Activated effector memory CD4-positive, alpha-beta T cell treated with Interleukin-2 at 50 U/mL for 16 hours (primary cell): ENCODE data around the gene NINJ1.

Experiments
- DNase-seq: peaks from one replicate; pipeline ENCODE4 v3.0.0-alpha.2; 2020

Gene NINJ1

GRCh38 chr9:93099551-93100275, 34.3 kb downstream of the NINJ1 start:
- no peak for DNase-seq

DNA sequence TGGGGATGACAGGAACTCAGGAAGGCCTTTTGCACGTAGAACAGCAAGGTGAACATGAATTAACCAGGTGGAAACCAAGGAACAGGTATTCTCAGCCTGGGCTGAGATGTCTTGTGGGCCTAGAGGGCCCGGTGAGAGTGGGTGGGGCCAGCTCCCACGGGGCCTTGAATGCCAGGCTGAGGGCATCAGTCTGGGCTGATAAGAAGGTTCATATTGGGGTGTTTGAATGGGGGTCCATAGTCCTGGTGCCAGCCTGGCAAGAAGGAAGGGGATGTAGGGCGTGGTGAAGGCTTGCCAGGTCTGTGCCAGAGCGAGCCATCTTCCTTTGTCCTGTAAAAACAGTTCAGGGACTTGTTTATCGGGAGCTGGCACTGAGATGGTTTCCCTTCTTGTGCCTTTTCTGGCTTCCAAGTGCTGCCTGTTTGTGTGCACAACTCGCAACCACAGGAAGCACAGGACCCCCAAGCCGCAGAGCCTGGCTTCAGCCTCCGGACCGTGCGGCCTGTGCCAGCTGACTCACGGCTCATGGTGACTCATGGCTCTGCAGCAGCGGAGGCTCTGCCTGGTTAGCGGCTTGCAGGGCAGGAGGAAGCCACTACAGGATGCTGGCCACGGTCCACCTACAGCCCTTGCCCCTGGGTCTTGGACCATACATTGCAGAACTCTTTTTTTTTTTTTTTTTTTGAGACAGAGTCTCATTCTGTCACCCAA, 35.7 kb downstream of the NINJ1 start:
- DNase-seq: peak; percentile 58

DNA sequence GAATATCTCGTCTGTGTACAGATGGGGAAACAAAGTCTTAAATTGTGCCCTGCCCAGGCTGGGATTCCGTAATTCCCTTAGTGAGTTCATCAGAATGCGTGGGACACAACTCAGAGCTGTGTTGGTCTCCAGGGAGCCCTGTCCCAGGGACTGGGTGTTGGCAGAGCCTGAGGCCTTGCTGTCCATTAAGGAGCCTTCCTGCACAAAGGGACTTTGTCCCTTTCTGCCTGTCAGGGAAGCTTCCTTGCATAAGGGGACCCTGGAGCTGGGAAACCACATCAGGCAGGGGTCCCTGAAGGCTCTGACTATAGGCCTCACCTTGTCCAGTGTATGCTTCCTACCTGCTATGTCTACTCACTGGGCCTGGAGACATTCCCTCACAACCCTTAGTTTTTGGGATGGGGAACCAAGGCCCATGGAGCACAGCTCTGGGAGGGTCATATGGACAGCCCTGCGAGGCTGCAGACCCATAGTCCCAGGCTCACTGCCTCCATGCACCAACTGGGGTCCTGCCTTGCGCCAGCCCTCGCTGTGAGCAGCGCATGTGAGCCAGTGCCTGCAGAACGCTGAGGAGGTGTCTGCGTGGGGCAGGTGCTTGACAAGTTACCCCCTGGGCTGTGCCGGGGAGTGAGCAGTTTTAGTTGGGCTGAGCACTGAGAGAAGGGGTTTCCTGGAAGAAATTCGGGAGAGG, 36.4 kb downstream of the NINJ1 start:
- no peak for DNase-seq

- DNase-seq: no peak
Observed at GRCh38 chr9:93096811-93097382, 37.2 kb downstream of the NINJ1 start.

GRCh38 chr9:93096131-93096802, 37.8 kb downstream of the NINJ1 start, which contains the start of gene CARD19:
TSS of gene CARD19 (plus strand) at chr9:93096217. CDS start at chr9:93096346, 129 bp downstream.
- peak; percentile 48 for DNase-seq

DNA sequence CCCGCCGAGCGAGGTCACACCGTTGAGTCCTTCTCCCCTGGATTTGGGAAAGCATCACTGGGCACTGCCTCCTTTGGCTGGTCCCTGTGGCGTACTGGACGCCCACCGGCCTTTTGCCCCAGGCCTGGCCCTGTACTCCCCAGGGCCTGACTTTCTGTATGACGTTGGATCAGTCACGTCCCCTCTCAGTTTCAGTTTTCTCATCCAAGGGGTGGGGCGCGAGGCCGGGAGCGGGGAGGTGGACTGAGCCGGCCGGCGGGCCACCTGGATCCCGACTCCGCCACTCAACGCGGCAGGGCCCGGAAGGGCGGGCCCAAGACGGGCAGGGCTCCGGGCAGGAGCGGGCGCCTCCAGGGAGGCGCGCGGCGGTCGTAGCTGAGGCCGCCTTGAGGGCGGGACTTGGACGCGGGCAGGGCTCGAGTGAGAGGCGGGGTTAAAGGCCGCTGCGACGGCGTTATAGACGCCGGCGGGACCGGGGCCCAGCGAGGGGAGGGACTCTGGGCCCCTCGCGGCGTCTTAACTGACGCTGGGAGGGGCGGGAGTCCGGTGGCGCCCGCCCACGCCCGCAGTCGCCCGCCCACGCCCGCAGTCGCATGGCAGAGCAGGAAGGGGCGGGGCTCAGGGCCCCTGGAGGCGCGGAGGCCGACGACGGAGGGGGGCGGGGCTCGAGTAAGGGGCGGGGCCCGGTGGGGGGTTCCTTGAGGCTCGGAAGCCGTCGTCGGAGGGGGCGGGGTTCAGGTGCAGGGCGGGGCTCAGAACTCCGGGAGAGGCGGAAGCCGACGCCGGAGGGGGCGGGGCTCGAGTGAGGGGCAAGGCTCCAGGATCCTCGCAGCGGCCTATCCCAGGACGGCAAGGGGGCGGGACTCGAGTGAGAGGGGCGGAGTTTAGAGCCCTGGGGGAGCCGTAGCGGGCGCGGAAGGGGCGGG, 38.6 kb downstream of the NINJ1 start:
- DNase-seq: peak; percentile 100

DNA sequence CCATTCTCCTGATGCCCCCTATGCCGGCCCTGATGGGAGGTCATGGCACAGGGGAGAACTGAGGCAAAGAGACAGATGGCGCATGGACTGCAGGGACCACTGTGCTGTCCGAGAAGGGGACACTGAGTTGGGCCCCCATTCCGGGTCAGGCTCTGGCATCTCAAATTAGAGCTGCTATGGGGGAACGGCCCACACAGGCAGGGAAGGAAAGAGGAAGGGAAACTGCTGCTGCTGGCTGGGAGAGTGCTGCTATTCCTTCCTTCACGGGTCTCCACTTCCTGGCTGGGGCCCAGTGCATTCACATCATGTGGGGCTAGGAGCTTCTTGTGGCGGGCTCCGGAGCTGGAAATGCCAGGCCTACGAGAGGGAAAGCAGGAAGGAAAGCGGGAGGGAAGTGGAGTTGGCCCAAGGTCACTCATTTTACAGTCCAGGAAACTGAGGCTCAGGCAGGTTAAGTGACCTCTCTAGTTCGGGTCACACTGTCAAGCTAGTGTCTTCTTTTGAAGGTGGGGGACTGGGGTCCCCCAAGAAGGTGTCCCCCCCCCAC, 39.3 kb downstream of the NINJ1 start:
- DNase-seq: no peak

- DNase-seq: no peak
Observed at GRCh38 chr9:93093877-93094657, 40.0 kb downstream of the NINJ1 start.

GRCh38 chr9:93093127-93093876, 40.7 kb downstream of the NINJ1 start:
- no peak for DNase-seq

- no peak for DNase-seq
Observed at GRCh38 chr9:93092251-93092991, 41.6 kb downstream of the NINJ1 start.

DNA sequence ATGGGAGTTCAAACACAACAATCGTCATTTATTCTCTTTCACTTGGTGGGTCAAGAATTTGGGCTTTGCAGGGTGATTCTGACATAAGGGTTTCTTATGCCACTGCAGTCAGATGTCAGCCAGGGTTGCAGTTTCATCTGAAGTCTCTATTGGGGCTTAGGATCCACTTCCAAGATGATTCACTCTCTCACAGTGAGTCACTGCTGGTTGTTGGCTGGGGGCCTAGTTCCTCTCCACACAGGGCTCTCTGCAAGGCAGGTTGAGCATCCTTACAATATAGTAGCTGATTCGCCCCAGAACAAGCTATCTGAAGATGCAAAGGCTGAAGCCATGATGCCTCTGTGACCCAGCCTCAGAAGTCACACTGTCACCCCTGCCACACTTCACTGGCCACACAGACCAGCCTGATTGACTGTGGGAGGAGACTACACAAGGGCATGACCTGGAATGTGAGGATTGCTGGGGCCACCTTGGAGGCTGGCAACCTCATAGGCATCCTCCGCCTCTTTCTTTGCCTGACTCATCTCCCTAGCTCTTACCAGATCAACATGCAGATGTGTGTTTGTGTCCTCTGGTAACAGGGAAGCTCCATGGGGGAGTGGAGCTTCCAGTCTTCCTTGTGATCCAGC, 42.5 kb downstream of the NINJ1 start:
- peak; percentile 39 for DNase-seq

- DNase-seq: no peak
Observed at GRCh38 chr9:93091056-93091452, 43.0 kb downstream of the NINJ1 start.

GRCh38 chr9:93090091-93090655, 43.9 kb downstream of the NINJ1 start:
- DNase-seq: no peak

GRCh38 chr9:93089481-93089991, 44.5 kb downstream of the NINJ1 start:
- no peak for DNase-seq

DNA sequence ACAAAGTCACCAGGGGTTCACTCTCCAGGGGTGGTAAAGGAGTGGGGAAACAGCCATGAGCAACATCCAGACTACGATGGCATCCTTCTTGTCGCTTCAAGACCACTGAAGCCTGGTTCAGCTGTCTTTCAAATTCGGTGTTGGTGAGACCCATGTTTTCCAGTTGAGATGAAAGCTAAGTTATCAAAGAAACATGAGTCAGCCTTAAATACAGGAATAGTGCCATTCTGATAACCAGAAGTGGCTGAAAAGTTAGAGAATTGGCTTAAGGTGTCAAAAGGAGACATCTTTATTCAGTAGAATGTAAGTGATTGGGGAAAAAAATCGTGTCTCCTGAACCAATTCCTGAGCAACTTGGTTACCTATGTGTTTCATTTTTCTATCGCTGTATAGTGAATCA, 45.0 kb downstream of the NINJ1 start:
- no peak for DNase-seq

- no peak for DNase-seq
Observed at GRCh38 chr9:93088656-93089015, 45.4 kb downstream of the NINJ1 start.

GRCh38 chr9:93087971-93088655, 45.9 kb downstream of the NINJ1 start:
- no peak for DNase-seq
